GM23338 (cell line): ENCODE results near the gene POP4. TPM values are rescaled to one million over a fixed set of nuclear protein-coding genes. Genes with fewer than 3 reads are reported as not detected.

Source experiments
- ATAC-seq: fragments of 200-7000 bp; cut with Tn5 transposase; 3 replicates; pipeline ENCODE4 v1.9.1; 2020
- DNase-seq: peaks from one replicate; pipeline ENCODE4 v3.0.0-alpha.2; 2015; ENCODE audit warnings: low spot score
- H2AFZ ChIP-seq: fragments of 200-600 bp; sonication (generic); 2 replicates; pipeline ENCODE4 v1.8.0; 2016; ENCODE audit warnings: antibody characterized with exemption, mild to moderate bottlenecking, moderate library complexity
- H3F3A ChIP-seq: fragments of 200-600 bp; sonication (generic); replicated peaks from 2 replicates; pipeline ENCODE4 v1.8.0; 2017; ENCODE audit warnings: antibody characterized with exemption, mixed run types, low read depth
- H3K27ac ChIP-seq: fragments of 200-600 bp; sonication (generic); 2 replicates; pipeline ENCODE4 v1.6.1; 2016; ENCODE audit warnings: low read depth
- H3K27me3 ChIP-seq: fragments of 200-600 bp; sonication (generic); 2 replicates; pipeline ENCODE4 v1.8.0; 2016; ENCODE audit warnings: mild to moderate bottlenecking, mixed run types, moderate library complexity; ENCODE audit not compliant: insufficient read depth
- H3K36me3 ChIP-seq: fragments of 200-600 bp; sonication (generic); 2 replicates; pipeline ENCODE4 v1.8.0; 2016; ENCODE audit warnings: mild to moderate bottlenecking; ENCODE audit not compliant: insufficient read depth
- H3K4me1 ChIP-seq: fragments of 200-600 bp; sonication (generic); 2 replicates; pipeline ENCODE4 v1.8.0; 2016; ENCODE audit warnings: mild to moderate bottlenecking, moderate library complexity; ENCODE audit not compliant: insufficient read depth
- H3K4me2 ChIP-seq: fragments of 200-600 bp; sonication (generic); 2 replicates; pipeline ENCODE4 v1.7.1; 2017; ENCODE audit warnings: mixed run types
- H3K4me3 ChIP-seq: fragments of 200-600 bp; sonication (generic); 2 replicates; pipeline ENCODE4 v1.6.1; 2016; ENCODE audit warnings: mixed run types
- H3K79me2 ChIP-seq: fragments of 200-600 bp; sonication (generic); replicated peaks from 2 replicates; pipeline ENCODE4 v1.8.0; 2017; ENCODE audit warnings: mild to moderate bottlenecking; ENCODE audit not compliant: insufficient read depth
- H3K9me2 ChIP-seq: fragments of 200-600 bp; sonication (generic); 2 replicates; pipeline ENCODE4 v1.8.0; 2017; ENCODE audit not compliant: insufficient read depth
- H4K20me1 ChIP-seq: fragments of 200-600 bp; sonication (generic); replicated peaks from 2 replicates; pipeline ENCODE4 v1.8.0; 2017; ENCODE audit warnings: mild to moderate bottlenecking; ENCODE audit not compliant: insufficient read depth
- H3K27ac Mint-ChIP-seq: 2 replicates; pipeline ENCODE4 v1.8.0; 2020; ENCODE audit warnings: inconsistent platforms, mild to moderate bottlenecking, moderate library complexity, mixed read lengths
- H3K27me3 Mint-ChIP-seq: 3 replicates; pipeline ENCODE4 v1.8.0; 2022; ENCODE audit warnings: low read depth, mild to moderate bottlenecking, moderate library complexity, mixed read lengths, inconsistent platforms; ENCODE audit not compliant: insufficient read depth, poor library complexity
- H3K36me3 Mint-ChIP-seq: 3 replicates; pipeline ENCODE4 v1.8.0; 2021; ENCODE audit warnings: low read depth, mild to moderate bottlenecking, inconsistent platforms, moderate library complexity, mixed read lengths
- H3K4me1 Mint-ChIP-seq: 3 replicates; pipeline ENCODE4 v1.8.0; 2020; ENCODE audit warnings: mild to moderate bottlenecking, inconsistent platforms, mixed read lengths
- H3K4me3 Mint-ChIP-seq: 3 replicates; pipeline ENCODE4 v1.8.0; 2021; ENCODE audit warnings: moderate library complexity, mild to moderate bottlenecking, inconsistent platforms, mixed read lengths
- H3K9me3 Mint-ChIP-seq: 3 replicates; pipeline ENCODE4 v1.8.0; 2020; ENCODE audit warnings: moderate library complexity, mild to moderate bottlenecking, inconsistent platforms, mixed read lengths
- CREB1 ChIP-seq: fragments of 250-450 bp; sonication (Bioruptor Pico); IDR thresholded peaks from 2 replicates; pipeline ENCODE4 v1.5.0; 2020; ENCODE audit warnings: low read depth, mild to moderate bottlenecking, moderate library complexity
- CTCF ChIP-seq, 2 experiments: fragments of 200-600 bp in 1 of 2; sonication (generic) in 1 of 2; conservative IDR thresholded peaks; 2 replicates each; pipeline versions ENCODE4 v1.5.1 to v1.6.1; 2016 to 2017; ENCODE audit warnings: antibody characterized with exemption in 2 of 2, low read depth in 2 of 2, mild to moderate bottlenecking in 2 of 2, moderate library complexity in 1 of 2
- ETS1 ChIP-seq: IDR thresholded peaks from 2 replicates; pipeline ENCODE4 v1.6.1; 2016; ENCODE audit warnings: antibody characterized with exemption
- EZH2 ChIP-seq: fragments of 200-600 bp; sonication (generic); IDR thresholded peaks from one replicate; pipeline ENCODE4 v1.8.0; 2017; ENCODE audit warnings: antibody characterized with exemption, mild to moderate bottlenecking, low read depth; ENCODE audit not compliant: unreplicated experiment
- EZH2phosphoT487 ChIP-seq: fragments of 200-600 bp; sonication (generic); IDR thresholded peaks from one replicate; pipeline ENCODE4 v1.8.1; 2018; ENCODE audit warnings: antibody characterized with exemption; ENCODE audit not compliant: unreplicated experiment
- JUNB ChIP-seq: IDR thresholded peaks from one replicate; pipeline ENCODE4 v1.6.1; 2016; ENCODE audit warnings: antibody characterized with exemption; ENCODE audit not compliant: unreplicated experiment
- NANOG ChIP-seq: IDR thresholded peaks from 2 replicates; pipeline ENCODE4 v1.6.1; 2016; ENCODE audit warnings: antibody characterized with exemption, borderline replicate concordance
- POLR2AphosphoS5 ChIP-seq: IDR thresholded peaks from 2 replicates; pipeline ENCODE4 v1.6.1; 2016; ENCODE audit warnings: antibody characterized with exemption, low read depth
- STAT1 ChIP-seq: IDR thresholded peaks from one replicate; pipeline ENCODE4 v1.6.1; 2016; ENCODE audit warnings: antibody characterized with exemption; ENCODE audit not compliant: unreplicated experiment
- ZNF114 ChIP-seq: fragments of 250-450 bp; sonication (Bioruptor Pico); IDR thresholded peaks from 2 replicates; pipeline ENCODE4 v1.5.0; 2020; ENCODE audit warnings: mild to moderate bottlenecking, moderate library complexity
- ZNF331 ChIP-seq: fragments of 250-450 bp; sonication (Bioruptor Pico); IDR thresholded peaks from 2 replicates; pipeline ENCODE4 v1.5.0; 2020; ENCODE audit warnings: low read depth, mild to moderate bottlenecking, moderate library complexity
- ZNF462 ChIP-seq: fragments of 250-450 bp; sonication (Bioruptor Pico); IDR thresholded peaks from 2 replicates; pipeline ENCODE4 v1.5.0; 2020; ENCODE audit warnings: mild to moderate bottlenecking, moderate library complexity
- polyA plus RNA-seq: library from polyadenylated mRNA; unstranded; fragments of >200 nt; fragmentation: Nextera tagmentation; extraction: Ambion mirVana; gene quantifications from 2 replicates; pipeline ENCODE4 v1.2.1, GENCODE V29; 2016
- total RNA-seq: library from RNA; depleted of rRNA; stranded (reverse); fragments of >200 nt; shearing (Covaris generic); gene quantifications from 2 replicates; pipeline ENCODE4 v1.2.3, GENCODE V29; 2014

The POP4 gene
- total and polyA plus RNA-seq, 2 experiments from 2014 or later: 37.2 to 58.3 TPM

GRCh38 chr19:29609636-29610035 lies 3.6 kb downstream of the POP4 start (continued):
- TF ChIP-seq ZNF462 (CRISPR knock-in tag): no peak
- no peak for TF ChIP-seq EZH2phosphoT487
- TF ChIP-seq CREB1 (CRISPR knock-in tag): no peak
- TF ChIP-seq ETS1: no peak
- TF ChIP-seq CTCF (conservative IDR thresholded peaks at IDR 0.05; ENCODE audit: low read depth in 2 of 2): no peak

GRCh38 chr19:29610213-29610573 lies 4.1 kb downstream of the POP4 start:
- peaks cover 44% of the 10 kb centered on the region for H3K36me3 Mint-ChIP-seq
- ATAC-seq (peak; percentile 19), DNase-seq (no peak)
- H3K27ac Mint-ChIP-seq: no peak overlapping the region
- Histone ChIP-seq H3K36me3 (no peaks in the 10 kb centered on the region), H2AFZ (no peak overlapping the region), H3K4me2 (no peak overlapping the region; the same call in 1 of the 2 replicates), H3K79me2 (peaks cover 18% of the 10 kb centered on the region), H3K9me2 (no peaks in the 10 kb centered on the region), H3K27me3 (no peaks in the 10 kb centered on the region), H3K27ac (peak overlapping the region; percentile 20; the same call in 1 of the 2 replicates), H4K20me1 (no peaks in the 10 kb centered on the region), H3K4me1 (no peaks in the 10 kb centered on the region; the same call in 1 of the 2 replicates), H3F3A (no peaks in the 10 kb centered on the region), H3K4me3 (no peak overlapping the region)
- peaks cover 5% of the 10 kb centered on the region for H3K4me1 Mint-ChIP-seq
- H3K9me3 Mint-ChIP-seq: no peaks in the 10 kb centered on the region
- H3K4me3 Mint-ChIP-seq: no peak overlapping the region; the same call in 2 of the 3 replicates
- peaks cover 8% of the 10 kb centered on the region for H3K27me3 Mint-ChIP-seq
- no peak for TF ChIP-seq JUNB
- TF ChIP-seq CTCF (conservative IDR thresholded peaks at IDR 0.05; ENCODE audit: low read depth in 2 of 2): no peak
- TF ChIP-seq POLR2AphosphoS5: no peak
- TF ChIP-seq STAT1: no peak
- no peak for TF ChIP-seq ZNF331 (CRISPR knock-in tag)
- no peak for TF ChIP-seq ETS1
- TF ChIP-seq EZH2: no peak
- TF ChIP-seq NANOG: no peak
- no peak for TF ChIP-seq EZH2phosphoT487
- TF ChIP-seq ZNF114 (CRISPR knock-in tag): no peak
